Measurements from ENCODE around the gene KIAA1755. TPM values are rescaled to one million over a fixed set of nuclear protein-coding genes. Genes with fewer than 3 reads are reported as not detected.
A peak's percentile ranks its signal among the peaks of the same experiment; 100 is the strongest.

The KIAA1755 gene
- total RNA-seq, 1 donor from 2014 or later: 15.2 TPM

DNA sequence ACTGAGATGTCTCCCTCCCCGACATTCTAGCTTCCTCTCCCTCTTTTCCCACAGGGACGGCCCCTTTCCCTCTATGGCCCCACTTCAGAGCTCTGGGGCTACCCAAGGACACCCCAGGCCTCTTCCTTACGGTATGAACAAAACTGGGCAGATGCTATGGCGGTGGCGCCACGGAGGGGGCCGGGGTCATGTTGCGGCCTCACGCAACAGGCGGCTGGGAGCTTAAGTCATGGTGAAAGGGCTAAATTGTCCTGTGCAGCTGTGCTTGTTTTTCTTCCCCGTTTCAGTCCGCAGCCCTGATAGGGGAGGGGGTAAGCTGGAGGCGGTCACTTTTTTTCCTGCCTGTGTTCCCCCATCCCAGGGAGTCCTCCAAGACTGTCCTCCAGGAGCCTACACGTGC, 17.6 kb upstream of the KIAA1755 start:
- DNase-seq (ENCODE audit: low spot score in 2 of 2): peak in 1 of 2 donors; percentile 48
- no peak overlapping the region for H3K4me3 ChIP-seq
- intact Hi-C loops (cut with DNase I): no loop called here
- peaks cover 0 to 3% of the 10 kb centered on the region in 2 donors for H3K9me3 ChIP-seq
- H3K36me3 ChIP-seq: no peaks in the 10 kb centered on the region
- H3K27ac ChIP-seq: no peak overlapping the region
- H3K4me1 ChIP-seq: peaks cover 0 to 5% of the 10 kb centered on the region in 2 donors
- TF ChIP-seq, protein P1, sequence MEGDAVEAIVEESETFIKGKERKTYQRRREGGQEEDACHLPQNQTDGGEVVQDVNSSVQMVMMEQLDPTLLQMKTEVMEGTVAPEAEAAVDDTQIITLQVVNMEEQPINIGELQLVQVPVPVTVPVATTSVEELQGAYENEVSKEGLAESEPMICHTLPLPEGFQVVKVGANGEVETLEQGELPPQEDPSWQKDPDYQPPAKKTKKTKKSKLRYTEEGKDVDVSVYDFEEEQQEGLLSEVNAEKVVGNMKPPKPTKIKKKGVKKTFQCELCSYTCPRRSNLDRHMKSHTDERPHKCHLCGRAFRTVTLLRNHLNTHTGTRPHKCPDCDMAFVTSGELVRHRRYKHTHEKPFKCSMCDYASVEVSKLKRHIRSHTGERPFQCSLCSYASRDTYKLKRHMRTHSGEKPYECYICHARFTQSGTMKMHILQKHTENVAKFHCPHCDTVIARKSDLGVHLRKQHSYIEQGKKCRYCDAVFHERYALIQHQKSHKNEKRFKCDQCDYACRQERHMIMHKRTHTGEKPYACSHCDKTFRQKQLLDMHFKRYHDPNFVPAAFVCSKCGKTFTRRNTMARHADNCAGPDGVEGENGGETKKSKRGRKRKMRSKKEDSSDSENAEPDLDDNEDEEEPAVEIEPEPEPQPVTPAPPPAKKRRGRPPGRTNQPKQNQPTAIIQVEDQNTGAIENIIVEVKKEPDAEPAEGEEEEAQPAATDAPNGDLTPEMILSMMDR (IDR thresholded peaks at IDR 0.05): no peak
- H3K27me3 ChIP-seq: no peaks in the 10 kb centered on the region

DNA sequence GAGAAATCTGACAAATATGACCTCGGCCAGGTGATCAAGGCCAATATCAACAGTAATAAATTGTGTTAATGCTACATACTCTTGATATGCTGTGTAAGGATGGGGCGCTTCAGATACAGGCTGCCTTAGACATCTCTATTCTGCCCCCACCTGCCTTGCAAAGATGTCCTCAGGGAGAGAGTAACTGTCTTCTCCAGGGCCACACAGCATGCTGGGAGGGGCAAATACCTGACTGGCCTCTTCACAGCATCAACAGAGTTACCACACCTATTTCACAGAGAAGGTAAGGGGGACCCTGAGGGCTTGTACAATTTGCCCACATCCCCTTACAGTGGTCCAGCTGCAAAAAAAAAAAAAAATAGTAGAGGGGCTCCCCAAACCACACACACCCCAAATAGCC, 17.2 kb upstream of the KIAA1755 start:
- TF ChIP-seq, protein P1 (IDR thresholded peaks at IDR 0.05): no peak
- no peak overlapping the region for H3K4me3 ChIP-seq
- intact Hi-C loops (cut with DNase I): no loop called here
- H3K27me3 ChIP-seq: no peaks in the 10 kb centered on the region
- H3K27ac ChIP-seq: no peak overlapping the region
- no peaks in the 10 kb centered on the region for H3K36me3 ChIP-seq
- peaks cover 0 to 5% of the 10 kb centered on the region in 2 donors for H3K4me1 ChIP-seq
- DNase-seq (ENCODE audit: low spot score in 2 of 2): peak in 1 of 2 donors; percentile 37
- H3K9me3 ChIP-seq: peaks cover 0 to 3% of the 10 kb centered on the region in 2 donors

DNA sequence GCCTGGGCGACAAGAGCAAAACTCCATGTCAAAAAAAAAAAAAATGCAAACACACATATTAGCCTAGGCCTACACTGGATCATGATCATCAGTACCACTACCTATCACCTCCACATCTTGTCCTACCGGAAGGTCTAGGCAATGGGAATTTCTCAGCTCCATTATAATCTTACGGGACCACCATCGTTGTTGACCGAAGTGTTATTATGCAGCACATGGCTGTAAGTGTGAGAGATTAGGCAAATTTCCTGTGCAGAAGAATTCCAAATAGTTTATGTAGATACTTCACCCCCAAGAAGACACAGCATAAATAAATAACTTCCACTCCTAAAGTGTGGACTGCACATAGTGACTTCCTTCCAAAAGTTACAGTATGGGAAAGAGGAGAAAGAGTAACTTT, 16.8 kb upstream of the KIAA1755 start:
- Histone ChIP-seq H3K4me1 (peaks cover 0 to 5% of the 10 kb centered on the region in 2 donors), H3K4me3 (no peak overlapping the region), H3K9me3 (peaks cover 0 to 3% of the 10 kb centered on the region in 2 donors), H3K27me3 (no peaks in the 10 kb centered on the region), H3K27ac (no peak overlapping the region), H3K36me3 (no peaks in the 10 kb centered on the region)
- no peak for DNase-seq (ENCODE audit: low spot score in 2 of 2)
- intact Hi-C loops (cut with DNase I): no loop called here
- TF ChIP-seq, protein P1 (IDR thresholded peaks at IDR 0.05): no peak

DNA sequence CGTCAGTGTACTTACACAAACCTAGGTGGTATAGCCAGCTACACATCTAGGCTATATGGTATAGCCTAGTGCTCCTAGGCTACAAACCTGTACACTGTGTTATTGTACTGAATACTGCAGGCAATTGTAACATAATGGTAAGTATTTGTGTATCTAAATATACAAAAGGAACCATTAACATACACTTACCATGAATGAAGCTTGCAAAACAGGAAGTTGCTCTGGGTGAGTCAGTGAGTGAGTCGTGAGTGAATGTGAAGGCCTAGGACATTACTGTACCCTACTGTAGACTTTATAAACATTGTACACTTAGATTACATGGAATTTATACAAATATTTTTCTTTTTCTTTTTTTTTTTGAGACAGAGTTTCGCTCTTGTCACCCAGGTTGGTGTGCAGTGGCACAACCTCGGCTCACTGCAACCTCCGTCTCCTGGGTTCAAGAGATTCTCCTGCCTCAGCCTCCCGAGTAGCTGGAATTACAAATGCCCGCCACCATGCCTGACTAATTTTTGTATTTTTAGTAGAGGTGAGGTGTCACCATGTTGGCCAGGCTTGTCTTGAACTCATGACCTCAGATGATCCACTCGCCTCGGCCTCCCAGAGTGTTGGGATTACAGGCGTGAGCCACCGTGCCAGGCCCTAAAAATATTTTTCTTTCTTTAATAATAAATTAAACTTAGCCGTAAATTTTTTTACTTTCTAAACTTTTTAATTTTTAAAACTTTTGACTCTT, 15.4 kb upstream of the KIAA1755 start:
- peaks cover 0 to 3% of the 10 kb centered on the region in 2 donors for H3K9me3 ChIP-seq
- H3K36me3 ChIP-seq: no peaks in the 10 kb centered on the region
- peaks cover 3 to 13% of the 10 kb centered on the region in 2 donors for H3K4me1 ChIP-seq
- H3K4me3 ChIP-seq: no peak overlapping the region
- TF ChIP-seq, protein P1 (IDR thresholded peaks at IDR 0.05): no peak
- H3K27me3 ChIP-seq: no peaks in the 10 kb centered on the region
- H3K27ac ChIP-seq: no peak overlapping the region
- intact Hi-C loops (cut with DNase I): no loop called here
- peak in 1 of 2 donors; percentile 58 for DNase-seq (ENCODE audit: low spot score in 2 of 2)

DNA sequence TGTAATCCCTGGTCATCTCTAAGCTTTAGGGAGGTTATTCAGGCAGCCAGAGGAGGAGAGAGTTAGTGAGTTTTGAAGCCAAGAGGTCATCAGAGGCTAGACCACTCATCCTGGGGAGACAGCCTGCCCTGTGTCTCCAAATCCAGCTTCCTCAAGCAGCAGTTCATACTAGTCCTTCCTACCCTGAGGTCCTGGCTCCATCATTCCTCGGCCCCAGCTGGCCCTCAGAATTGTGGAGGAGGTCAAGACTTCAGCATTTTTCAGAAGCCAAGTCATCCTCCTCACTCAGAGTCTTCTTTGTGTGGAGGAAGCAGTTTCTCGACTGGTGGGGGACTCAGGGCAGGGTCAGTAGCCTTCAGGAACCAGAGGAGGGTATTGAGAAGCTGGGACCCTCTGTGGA, 12.4 kb upstream of the KIAA1755 start:
- TF ChIP-seq, protein P1 (IDR thresholded peaks at IDR 0.05): no peak
- intact Hi-C loops (cut with DNase I): no loop called here
- peak in 1 of 2 donors; percentile 56 for DNase-seq (ENCODE audit: low spot score in 2 of 2)

More for the DNA sequence above, 12.4 kb upstream of the KIAA1755 start:
- Histone ChIP-seq H3K4me3 (no peak overlapping the region), H3K9me3 (peaks cover 0 to 3% of the 10 kb centered on the region in 2 donors), H3K27me3 (no peaks in the 10 kb centered on the region), H3K27ac (peak overlapping the region; percentile 36 to 45), H3K36me3 (no peaks in the 10 kb centered on the region), H3K4me1 (peaks cover 7 to 22% of the 10 kb centered on the region in 2 donors)

Data from ascending aorta (tissue), 2 donors.